ENCODE measurements around the gene TMEM119.

TMEM119 gene

DNA sequence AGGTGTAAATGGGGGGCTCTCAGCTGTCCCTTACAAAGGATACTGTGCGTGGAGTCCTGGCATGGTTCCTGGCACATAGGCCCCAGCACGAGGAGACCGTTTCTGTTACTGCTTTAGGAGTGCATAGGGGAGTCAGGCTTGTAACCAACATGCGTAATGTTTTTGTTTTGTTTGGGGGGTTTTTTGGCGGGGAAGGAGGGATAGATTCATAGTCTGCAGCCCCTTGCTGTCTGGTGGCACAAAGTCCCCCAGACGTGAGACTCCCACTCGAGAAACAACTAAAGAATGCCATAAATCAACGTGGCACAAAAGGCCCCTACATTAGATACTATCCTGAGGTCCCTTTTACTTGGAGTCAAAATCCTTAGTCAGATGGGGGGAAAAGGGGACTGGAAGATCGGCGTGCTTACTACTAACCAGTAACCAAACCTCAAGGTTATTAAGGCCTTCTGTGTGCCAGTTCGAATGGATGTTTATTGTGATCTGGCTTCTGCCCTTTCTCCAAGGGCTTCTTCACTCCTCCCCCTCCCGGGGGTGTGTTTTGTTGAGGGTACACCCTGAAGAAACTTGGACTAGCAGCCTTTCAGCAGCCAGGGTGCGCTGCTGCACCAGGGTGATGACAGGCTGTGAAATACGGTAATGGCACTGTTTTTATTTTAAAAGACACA is 34.6 kb downstream of the TMEM119 start:
- peak; percentile 96 for DNase-seq

DNA sequence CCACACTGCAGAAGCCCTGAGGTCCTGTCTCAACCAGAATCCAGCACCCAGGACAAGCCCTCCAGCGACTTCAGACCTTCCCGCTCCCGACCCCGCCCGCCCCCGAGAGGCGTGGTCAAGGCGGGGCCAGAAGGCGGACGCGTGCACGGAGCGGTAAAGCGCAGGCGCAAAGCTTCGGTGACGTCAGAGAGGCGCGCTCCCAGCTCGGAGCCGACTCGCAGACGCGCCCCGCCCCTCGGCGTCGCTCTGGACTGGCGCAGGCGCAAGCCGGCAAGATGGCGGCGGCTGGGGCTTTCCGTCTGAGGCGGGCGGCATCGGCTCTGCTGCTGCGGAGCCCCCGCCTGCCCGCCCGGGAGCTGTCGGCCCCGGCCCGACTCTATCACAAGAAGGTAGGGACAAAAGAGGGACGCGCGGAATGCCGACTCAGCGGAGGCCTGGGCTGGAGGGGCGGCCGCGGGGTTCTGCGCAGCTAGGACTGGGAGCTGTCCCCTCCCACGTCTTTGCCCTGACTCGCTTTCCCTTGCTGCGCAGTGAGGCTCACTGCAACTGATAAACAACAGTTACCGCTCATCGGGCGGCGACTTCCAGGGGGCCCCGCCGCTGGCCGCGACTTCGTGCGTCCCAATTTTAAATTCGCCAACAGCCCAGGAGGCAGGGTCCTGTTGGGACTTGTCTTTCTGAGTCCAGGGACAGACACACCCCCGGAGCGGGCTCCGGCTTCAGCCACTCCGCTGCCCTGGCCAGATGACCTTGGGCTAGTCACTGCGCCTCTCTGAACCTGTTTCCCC is 35.3 kb downstream of the TMEM119 start, which contains the start of gene ISCU:
TSS of gene ISCU (plus strand) at position 249 of the 788 bp plus-strand sequence. CDS start at position 276, 27 bp downstream.
- peak; percentile 100 for DNase-seq

GRCh38 chr12:108561852-108562347 is 36.0 kb downstream of the TMEM119 start:
- DNase-seq, result no peak

DNA sequence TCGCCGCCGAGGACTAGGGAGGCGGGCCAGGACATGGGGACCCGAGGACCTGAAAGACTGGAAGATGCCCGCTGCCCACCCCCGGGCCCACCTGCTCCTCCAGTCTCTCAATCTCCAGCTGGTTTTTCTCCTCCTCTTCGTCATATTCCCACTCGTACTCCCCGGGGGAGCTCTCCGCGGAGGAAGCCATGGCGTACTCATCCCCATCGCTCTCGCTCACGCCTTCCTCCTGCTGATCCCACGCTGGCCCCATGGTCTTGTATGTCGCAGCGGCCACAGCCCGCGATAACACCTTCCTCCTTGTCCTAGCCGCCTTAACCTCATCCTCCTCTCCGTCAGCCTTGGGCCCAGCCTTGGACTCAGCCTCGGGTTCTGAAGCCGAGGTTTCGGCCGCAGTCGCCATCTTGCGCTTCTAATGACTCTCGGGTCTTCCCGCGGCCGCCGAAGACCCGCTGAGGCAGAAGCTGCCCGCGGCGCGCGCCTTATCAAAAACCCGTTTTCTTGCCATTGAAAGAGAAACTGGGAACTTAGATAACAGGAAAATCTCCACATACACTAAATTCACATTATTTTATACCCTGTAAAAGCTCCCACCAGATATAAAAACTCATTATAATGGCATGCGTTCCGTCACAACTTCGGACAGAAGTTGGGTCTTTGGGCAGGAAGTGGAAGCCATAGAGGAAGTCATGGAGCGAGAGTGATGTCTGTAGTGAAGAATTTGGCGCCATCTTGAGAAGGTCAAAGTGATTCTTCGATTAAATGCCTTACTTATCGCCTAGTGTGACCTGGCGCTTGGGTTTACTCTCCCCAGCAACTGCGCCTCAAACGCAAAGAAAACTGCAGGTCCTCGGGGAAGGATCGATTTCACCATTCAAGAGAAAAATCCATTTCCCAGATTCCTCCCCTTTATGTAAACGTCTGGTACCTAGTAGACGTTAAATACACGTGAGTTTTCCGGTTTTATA is 36.8 kb downstream of the TMEM119 start, which contains the start of gene SART3:
TSS of gene SART3 (minus strand) at position 422 of the 968 bp plus-strand sequence. CDS start at position 403, 19 bp downstream.
- peak; percentile 90 for DNase-seq

- no peak for DNase-seq
Observed at GRCh38 chr12:108560321-108560721, 37.6 kb downstream of the TMEM119 start.

GRCh38 chr12:108559748-108560147 is 38.1 kb downstream of the TMEM119 start:
- peak; percentile 46 for DNase-seq

GRCh38 chr12:108559007-108559655 is 38.8 kb downstream of the TMEM119 start:
- DNase-seq, result peak; percentile 28

- DNase-seq, result peak; percentile 55
Observed at GRCh38 chr12:108555383-108555782, 42.5 kb downstream of the TMEM119 start.

DNA sequence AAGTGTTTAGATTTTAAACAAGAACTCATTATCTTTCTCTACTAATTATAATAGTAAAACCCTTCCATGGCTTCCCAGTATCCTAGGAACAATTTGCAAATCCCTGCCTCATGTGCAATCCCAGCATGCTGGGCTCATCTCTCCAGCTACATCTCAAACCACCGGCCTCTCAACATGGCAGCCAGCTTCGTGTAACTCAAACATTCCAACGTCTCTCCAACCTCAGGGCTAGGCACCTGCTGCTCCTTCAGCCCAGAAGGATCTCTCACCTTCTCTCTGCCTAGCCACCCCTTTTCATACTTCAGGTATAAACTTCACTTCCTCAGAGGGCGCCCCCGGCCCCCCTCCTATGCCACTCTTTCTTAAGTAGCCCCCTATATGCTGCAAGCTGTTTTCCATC is 44.1 kb downstream of the TMEM119 start:
- DNase-seq, result no peak

- DNase-seq, result no peak
Observed at GRCh38 chr12:108551535-108551934, 46.3 kb downstream of the TMEM119 start.

DNA sequence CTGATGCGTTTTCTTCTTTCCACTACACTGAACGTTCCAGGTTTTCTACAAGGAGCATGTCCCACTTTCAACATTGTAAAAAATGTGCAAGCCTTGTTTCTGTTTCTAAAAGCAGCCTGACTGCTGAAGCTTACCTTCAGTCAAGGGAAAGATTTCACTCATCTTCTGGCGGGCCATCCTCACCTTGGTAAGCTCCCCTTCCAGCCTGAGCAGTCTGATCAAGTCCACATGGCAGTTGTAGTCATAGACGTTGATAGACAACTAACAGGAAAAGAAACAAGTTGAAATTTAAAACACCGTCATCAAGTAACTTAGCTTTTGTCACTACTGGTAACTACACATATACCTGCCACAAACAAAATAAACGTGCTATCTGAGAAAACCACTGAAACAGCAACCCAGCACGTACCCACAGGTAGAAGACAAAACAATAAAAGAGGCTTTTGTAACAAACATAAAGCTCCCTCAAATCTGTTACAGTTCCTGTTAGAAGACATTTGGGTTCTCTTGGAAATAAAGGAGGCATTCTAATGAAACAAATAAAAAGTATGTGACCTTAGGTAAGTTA is 48.8 kb downstream of the TMEM119 start:
- no peak for DNase-seq

DNA sequence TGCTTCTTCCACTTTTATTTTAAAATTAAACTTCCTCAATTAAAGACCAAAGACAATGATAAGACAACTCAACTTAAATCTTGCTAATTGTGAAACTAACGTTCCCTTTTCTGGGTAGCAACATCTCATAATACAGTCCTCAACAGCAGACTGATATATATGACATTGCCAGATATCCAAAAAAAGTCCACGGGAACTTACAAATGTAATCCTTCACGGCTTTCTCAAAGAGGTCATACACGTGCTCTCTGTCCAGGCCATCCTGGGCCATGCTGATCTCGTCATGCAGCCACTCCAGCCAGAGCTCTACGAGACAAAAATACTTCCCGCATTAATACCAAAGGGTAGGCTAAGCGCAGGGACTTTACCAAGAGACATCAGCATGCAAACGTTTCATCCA is 50.2 kb downstream of the TMEM119 start:
- DNase-seq, result no peak

DNA sequence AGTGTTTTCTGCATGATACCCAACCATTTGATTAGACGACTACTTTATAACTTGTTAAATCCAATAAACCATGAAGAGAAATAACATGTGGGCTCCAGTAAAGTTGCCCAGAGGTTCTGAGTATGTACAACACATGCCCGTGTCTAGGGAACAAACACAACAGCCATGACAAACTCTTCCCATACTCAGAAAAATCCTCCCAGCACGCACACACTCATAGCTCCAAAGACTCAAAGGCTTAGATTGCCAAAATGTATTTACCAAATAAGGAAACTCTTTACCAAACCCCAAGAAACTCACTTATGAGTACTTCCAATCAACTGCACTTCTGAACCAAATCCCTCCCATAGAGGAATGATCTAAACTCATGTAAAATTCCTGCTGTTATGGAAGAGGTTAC is 54.2 kb downstream of the TMEM119 start:
- peak; percentile 31 for DNase-seq

- no peak for DNase-seq
Observed at GRCh38 chr12:108542320-108542719, 55.6 kb downstream of the TMEM119 start.

Data from islet precursor cell (in vitro differentiated cells).